ENCODE measurements around the gene ERN2.

Gene ERN2

GRCh38 chr16:23663918-23664317 lies 49.1 kb downstream of the ERN2 start:
- no peak for TF ChIP-seq CTCF (conservative IDR thresholded peaks at IDR 0.05; ENCODE audit: low read depth, low read length)
- DNase-seq (ENCODE audit: low read depth) = no peak
- no peak overlapping the region for H3K4me3 ChIP-seq (ENCODE audit: low read depth, low read length)

GRCh38 chr16:23651943-23652468 lies 61.0 kb downstream of the ERN2 start:
- DNase-seq (ENCODE audit: low read depth) = no peak
- H3K4me3 ChIP-seq (ENCODE audit: low read depth, low read length) = no peak overlapping the region
- TF ChIP-seq CTCF (conservative IDR thresholded peaks at IDR 0.05; ENCODE audit: low read depth, low read length) = no peak

DNA sequence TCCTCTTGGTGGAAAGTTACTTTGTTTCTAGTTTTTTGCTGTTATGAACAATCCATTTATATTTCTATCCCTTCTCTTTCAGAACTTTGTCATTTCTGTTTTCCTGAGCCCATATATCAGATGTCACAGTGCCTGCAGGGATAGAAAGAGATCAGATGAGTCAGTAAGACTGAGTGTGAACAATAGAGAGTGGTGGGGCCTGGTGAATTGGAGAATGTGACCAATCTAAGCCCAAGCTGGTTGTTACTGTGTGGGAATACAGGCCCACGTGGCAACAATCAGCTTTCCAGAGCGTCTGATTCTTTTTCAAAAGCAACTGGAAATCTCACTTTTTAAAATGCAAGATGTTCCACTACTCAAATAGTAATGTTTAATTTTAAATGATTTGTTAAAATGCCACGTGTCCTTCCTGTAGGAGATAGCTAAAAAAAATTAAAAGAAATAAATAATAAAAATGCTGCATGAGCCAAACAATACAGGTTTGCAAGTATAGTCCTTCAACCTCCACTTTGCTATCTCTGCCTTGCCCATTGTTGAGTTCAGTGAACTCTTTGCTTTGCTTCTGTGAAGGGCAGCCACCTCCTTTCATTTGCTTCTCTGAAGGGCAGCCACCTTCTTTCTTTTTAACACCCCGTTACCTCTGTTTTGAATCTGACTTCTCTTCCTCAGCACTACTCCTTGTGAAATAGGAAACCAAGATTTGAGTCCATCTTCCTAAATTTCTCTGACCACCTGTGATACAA lies 62.2 kb downstream of the ERN2 start:
- no peak for TF ChIP-seq CTCF (conservative IDR thresholded peaks at IDR 0.05; ENCODE audit: low read depth, low read length)
- H3K4me3 ChIP-seq (ENCODE audit: low read depth, low read length) = no peak overlapping the region
- no peak for DNase-seq (ENCODE audit: low read depth)

DNA sequence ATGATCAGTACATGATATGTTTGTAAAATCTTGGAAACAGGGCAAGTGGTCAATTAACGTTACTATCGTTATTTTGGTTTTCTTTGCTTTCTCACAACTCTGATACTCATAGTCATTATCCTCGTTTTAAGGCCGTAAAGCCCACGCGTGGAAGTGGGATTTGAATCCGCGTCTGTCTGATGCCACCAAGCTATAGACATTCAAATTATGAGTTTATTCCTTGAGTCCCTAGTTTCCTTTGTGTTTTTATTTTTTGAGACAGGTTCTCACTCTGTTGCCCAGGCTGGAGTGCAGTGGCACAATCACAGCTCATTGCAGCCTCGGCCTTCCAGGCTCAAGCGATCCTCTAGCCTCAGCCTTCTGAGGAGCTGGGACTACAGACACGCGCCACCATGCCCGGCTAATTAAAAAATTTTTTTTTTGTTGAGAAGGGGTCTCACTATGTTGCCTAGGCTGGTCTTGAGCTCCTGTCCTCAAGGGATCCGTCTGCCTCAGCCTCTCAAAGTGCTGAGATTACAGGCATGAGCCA lies 70.7 kb downstream of the ERN2 start:
- no peak for DNase-seq (ENCODE audit: low read depth)
- peak overlapping the region; percentile 80 for H3K4me3 ChIP-seq (ENCODE audit: low read depth, low read length)
- no peak for TF ChIP-seq CTCF (conservative IDR thresholded peaks at IDR 0.05; ENCODE audit: low read depth, low read length)

- peak within 1 kb of the TSS; percentile 80 for H3K4me3 ChIP-seq (ENCODE audit: low read depth, low read length)
- DNase-seq (ENCODE audit: low read depth) = peak; percentile 95
These were observed 71.9 kb downstream of the ERN2 start, which contains the start of the genes DCTN5 and PALB2 for GRCh38 chr16:23640931-23641765. Gene DCTN5, plus strand, starts transcription at chr16:23641466. Its CDS starts 77 bp downstream, at chr16:23641543. Gene PALB2, minus strand, starts transcription at chr16:23641310. Its CDS starts 153 bp downstream, at chr16:23641157.

GRCh38 chr16:23640615-23640930 lies 72.4 kb downstream of the ERN2 start:
- TF ChIP-seq CTCF (conservative IDR thresholded peaks at IDR 0.05; ENCODE audit: low read depth, low read length) = no peak
- H3K4me3 ChIP-seq (ENCODE audit: low read depth, low read length) = peak overlapping the region; percentile 80
- DNase-seq (ENCODE audit: low read depth) = peak; percentile 6

More at GRCh38 chr16:23640931-23641765, 71.9 kb downstream of the ERN2 start, which contains the start of the genes DCTN5 and PALB2:
- no peak for TF ChIP-seq CTCF (conservative IDR thresholded peaks at IDR 0.05; ENCODE audit: low read depth, low read length)

All from choroid plexus epithelial cell (primary cell).